HPDE6-E6E7 (cell line): Measurements from ENCODE around the gene AHSA1.
"Not testable (repeated sequence)": the region's sequence is repeated elsewhere in the genome, so short reads cannot be mapped to it uniquely, and the experiment has no call there.

Source experiments
- DNase-seq: peaks from one replicate; pipeline ENCODE4 v3.0.0; 2011; ENCODE audit warnings: missing footprints; ENCODE audit errors: extremely low spot score

Gene AHSA1

DNA sequence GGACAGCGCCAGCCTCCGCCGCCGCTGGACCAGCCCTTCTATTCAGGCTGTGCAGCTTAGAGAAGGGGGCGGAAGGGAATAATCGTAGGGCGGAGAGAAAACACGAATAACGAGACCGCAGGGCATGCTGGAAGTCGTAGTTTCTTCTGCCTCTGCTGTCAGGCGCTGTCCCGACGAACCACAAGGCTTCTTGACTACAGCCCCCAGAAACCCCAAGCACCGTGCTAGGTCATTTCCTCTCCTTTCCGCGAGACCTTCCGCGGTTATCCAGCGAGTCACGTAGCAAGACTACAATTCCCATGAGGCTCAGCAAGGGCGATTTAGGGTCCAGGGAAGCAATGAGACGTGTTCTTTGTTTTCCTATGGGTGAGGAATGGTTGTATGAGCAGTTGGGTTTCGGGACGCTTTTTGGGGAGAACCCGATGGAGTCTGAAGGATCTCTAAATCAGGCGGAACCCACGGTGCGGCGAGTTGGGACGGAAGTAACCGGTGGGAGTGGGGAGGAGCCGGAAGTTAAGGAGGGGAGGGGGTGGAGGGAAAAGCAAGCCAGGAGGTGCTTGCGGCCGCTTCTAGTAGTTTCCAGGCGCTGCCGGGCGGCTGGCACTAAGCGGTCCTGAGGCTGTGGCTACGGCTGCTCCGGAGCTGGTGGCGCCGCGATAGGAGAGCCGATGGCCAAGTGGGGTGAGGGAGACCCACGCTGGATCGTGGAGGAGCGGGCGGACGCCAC is at the start of gene AHSA1, which contains the start of gene VIPAS39:
TSS of gene AHSA1 (plus strand) at position 572 of the 727 bp plus-strand sequence. CDS start at position 669, 97 bp downstream.
TSS of gene VIPAS39 (minus strand) at position 80 of the 727 bp plus-strand sequence. CDS start 3,499 bp downstream, outside the sequence.
- DNase-seq: peak; percentile 97

DNA sequence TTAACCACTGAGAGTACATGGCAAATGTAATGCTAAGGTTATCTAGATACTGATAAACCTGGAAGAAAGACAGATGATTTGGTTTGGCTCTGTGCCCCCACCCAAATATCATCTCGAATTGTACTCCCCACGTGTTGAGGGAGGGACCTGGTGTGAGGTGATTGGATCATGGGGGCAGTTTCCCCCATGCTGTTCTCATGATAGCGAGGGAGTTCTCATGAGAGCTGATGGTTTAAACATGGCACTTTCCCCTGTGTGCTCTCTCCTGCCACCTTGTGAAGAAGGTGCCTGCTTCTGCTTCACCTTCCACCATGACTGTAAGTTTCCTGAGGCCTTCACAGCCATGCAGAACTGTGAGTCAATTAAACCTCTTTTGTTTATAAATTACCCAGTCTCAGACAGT is 48.8 kb upstream of the AHSA1 start:
- DNase-seq: no peak

GRCh38 chr14:77415403-77416030 is 42.4 kb upstream of the AHSA1 start:
- not testable (repeated sequence) for DNase-seq

DNA sequence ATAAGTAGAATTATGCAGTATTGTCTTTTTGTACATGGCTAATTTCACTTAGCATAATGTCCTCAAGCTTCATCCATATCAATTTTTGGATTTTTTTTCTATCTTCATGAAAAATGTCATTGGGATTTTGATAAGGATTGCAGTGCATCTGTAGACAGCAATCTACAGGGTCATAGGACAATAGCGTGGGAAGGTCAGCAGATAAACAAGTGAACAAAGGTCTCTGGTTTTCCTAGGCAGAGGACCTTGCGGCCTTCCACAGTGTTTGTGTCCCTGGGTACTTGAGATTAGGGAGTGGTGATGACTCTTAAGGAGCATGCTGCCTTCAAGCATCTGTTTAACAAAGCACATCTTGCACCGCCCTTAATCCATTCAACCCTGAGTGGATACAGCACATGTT is 41.8 kb upstream of the AHSA1 start:
- DNase-seq: not testable (repeated sequence)

GRCh38 chr14:77416836-77417235 is 41.1 kb upstream of the AHSA1 start:
- DNase-seq: no peak

DNA sequence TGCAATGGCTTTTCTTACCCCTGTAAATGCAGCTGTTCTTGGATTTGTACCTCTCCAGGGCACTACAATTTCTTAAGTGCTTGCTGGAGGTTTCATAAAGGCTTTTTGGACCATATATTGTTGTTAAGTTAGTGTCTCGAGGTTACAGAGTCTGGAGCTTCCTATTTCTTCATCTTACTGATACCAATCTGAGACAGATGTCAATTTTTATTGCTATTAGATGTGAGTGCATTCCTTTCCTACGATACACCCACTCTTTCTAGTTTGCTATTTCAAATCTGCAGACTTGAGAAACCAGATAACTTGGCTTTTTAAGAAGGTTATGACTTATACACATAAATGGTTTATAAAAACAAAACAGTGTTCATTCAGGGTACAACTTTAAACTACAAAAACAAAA is 36.7 kb upstream of the AHSA1 start:
- DNase-seq: no peak

GRCh38 chr14:77423423-77423822 is 34.5 kb upstream of the AHSA1 start, which contains the start of gene NOXRED1:
TSS of gene NOXRED1 (minus strand) at chr14:77423523. CDS start at chr14:77422889, 634 bp downstream.
- no peak for DNase-seq

DNA sequence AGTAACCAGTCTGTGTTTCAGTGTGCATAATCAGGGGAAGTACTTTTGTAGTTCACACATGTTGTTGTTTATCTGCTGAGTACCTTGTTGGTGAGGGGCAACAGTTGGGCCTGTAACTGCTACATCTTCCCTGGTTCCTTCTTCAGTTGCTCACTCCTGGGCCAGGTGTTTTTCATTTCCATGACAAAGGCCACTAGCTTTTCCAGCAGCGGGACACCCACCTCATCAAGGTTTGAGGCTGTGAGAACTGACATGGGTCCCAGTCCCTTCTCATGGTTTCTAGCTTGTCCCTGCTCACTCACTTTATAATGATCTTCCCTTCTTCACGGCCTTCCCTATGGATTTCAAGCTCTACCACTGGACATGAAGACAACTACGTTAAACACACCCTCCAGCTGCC is 33.0 kb upstream of the AHSA1 start:
- DNase-seq: no peak

- no peak for DNase-seq
Observed at GRCh38 chr14:77426396-77426795, 31.5 kb upstream of the AHSA1 start.

GRCh38 chr14:77436042-77436441 is 21.9 kb upstream of the AHSA1 start:
- DNase-seq: no peak

- DNase-seq: no peak
Observed at GRCh38 chr14:77438596-77438995, 19.3 kb upstream of the AHSA1 start.

- no peak for DNase-seq
Observed at GRCh38 chr14:77439861-77440260, 18.0 kb upstream of the AHSA1 start.

DNA sequence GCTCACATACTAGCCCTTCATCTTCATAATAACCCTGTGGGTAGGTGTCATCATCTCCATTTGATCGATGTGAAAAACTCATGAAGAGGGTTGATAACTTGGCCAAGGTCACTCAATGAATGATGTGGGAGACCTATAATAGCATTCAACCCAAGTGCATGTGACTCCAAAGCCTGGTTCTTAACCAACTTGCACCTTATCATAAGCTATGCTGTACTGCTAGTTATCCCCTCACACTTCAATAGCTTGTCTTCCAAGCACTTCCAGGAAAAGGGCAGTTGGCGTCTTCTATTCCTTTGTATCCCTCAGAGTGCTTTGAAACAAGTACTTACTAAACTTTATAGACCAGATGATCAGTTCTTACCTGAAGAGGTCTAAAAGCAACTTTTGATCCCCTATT is 15.7 kb upstream of the AHSA1 start:
- no peak for DNase-seq

GRCh38 chr14:77455966-77456640 is 1.8 kb upstream of the AHSA1 start:
- DNase-seq: no peak

DNA sequence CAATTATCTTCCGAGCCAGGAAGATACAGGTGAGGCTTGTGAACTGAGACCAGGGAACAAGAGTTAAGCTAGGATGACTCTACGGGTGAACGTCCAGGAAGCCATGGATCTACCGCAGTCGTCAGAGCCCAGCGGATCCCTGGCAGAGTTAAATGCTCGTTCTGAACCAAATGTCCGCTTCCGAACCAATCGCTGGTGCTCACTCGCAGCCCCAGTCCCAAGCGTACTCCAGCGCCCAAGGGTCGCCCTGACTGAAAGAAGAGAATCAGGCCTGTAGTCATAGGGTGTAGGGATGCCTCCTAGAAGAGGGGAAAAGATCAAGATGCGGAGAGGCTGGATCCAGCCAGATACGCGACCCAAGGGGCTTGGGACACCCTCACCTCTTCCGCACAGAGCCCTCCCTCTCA is 775 bp upstream of the AHSA1 start:
- DNase-seq: peak; percentile 21

GRCh38 chr14:77458249-77458950 is 507 bp downstream of the AHSA1 start:
- DNase-seq: peak; percentile 34

DNA sequence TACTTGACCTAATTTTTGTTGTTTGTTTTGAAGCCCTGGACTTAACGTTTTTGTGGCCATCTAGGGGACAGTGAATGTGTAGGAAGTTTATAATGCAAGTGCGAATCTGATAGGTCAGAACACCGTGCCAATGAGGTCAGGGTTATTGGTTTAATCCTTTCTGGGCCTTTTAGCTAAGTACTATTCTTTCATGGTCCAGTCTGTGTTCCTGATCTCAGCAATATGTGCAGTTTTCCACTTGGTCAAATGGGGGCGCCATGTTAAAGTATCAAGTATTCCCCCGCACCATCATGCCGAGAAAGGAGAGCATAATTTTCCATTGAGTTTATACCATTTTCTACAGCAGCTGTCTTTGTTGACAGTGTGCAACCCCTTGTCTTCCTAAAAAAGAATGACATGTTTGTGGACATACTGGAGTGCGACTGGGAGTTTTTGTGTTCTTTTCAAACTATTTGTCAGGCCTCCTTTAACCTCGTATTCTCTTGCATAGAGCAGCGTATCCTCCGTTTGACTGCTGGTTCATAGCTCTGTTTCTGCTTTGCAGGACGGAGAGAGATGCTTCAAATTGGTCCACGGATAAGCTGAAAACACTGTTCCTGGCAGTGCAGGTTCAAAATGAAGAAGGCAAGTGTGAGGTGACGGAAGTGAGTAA is 1.3 kb downstream of the AHSA1 start:
- no peak for DNase-seq

- DNase-seq: no peak
Observed at GRCh38 chr14:77467801-77468200, 9.9 kb downstream of the AHSA1 start.

- DNase-seq: no peak
Observed at GRCh38 chr14:77469067-77469505, 11.2 kb downstream of the AHSA1 start.

DNA sequence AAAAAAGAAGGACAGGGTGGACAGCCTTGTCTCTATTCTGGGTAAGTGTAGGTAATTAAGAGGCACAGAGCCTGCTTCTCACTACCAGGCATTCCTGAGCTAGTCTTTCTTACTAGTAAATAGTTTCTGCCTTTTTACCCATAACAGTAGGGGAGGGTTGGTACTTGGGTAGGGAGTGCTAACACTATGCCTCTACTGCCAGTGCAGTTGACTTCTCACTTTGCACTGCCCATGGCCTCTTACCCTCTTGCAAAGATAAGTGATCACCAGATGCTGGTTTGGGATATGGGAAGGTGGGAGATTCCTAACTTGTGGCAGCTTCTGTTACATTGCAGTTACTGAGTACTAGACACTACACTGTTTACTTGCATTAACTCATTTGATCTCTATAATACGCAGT is 11.6 kb downstream of the AHSA1 start:
- DNase-seq: no peak

GRCh38 chr14:77470224-77470870 is 12.5 kb downstream of the AHSA1 start:
- DNase-seq: no peak
